Liver (tissue), 3 donors: ENCODE data around the gene VAV3.

Experiments used
- ATF3 ChIP-seq: IDR thresholded peaks from 2 replicates; pipeline ENCODE4 v1.6.1; 2016; ENCODE audit warnings: antibody characterized with exemption
- CTCF ChIP-seq: fragments of 150-350 bp; IDR thresholded peaks from 2 replicates; pipeline ENCODE4 v1.5.1; 2017; ENCODE audit warnings: improper control_type of control experiment, low read depth, low read length; ENCODE audit not compliant: missing input control
- FOXA1 ChIP-seq: IDR thresholded peaks from 2 replicates; pipeline ENCODE4 v1.6.1; 2016; ENCODE audit warnings: antibody characterized with exemption
- FOXA2 ChIP-seq: IDR thresholded peaks from 2 replicates; pipeline ENCODE4 v1.6.1; 2016; ENCODE audit warnings: antibody characterized with exemption
- HNF4A ChIP-seq, 2 donors: conservative IDR thresholded peaks; 2 replicates each; pipeline ENCODE4 v1.6.1; 2016; ENCODE audit warnings: antibody characterized with exemption in 2 of 2, mild to moderate bottlenecking in 2 of 2
- JUND ChIP-seq, 2 donors: IDR thresholded peaks; 2 replicates each; pipeline ENCODE4 v1.6.1; 2016; ENCODE audit warnings: antibody characterized with exemption in 2 of 2
- MAX ChIP-seq: IDR thresholded peaks from 2 replicates; pipeline ENCODE4 v1.6.1; 2016; ENCODE audit warnings: antibody characterized with exemption
- RAD21 ChIP-seq, 2 donors: IDR thresholded peaks; 2 replicates each; pipeline ENCODE4 v1.6.1; 2016; ENCODE audit warnings: antibody characterized with exemption in 2 of 2, mild to moderate bottlenecking in 2 of 2
- REST ChIP-seq: IDR thresholded peaks from 2 replicates; pipeline ENCODE4 v1.6.1; 2016; ENCODE audit warnings: antibody characterized with exemption, mild to moderate bottlenecking
- TAF1 ChIP-seq: conservative IDR thresholded peaks from 2 replicates; pipeline ENCODE4 v1.6.1; 2016; ENCODE audit warnings: antibody characterized with exemption, mild to moderate bottlenecking
- ZBTB33 ChIP-seq: IDR thresholded peaks from 2 replicates; pipeline ENCODE4 v1.6.1; 2016; ENCODE audit warnings: antibody characterized with exemption
- donor health status: healthy.
- donor health status: healthy.

GRCh38 chr1:108000620-108001111 is 35.7 kb upstream of the VAV3 start:
- no peak for TF ChIP-seq CTCF
- TF ChIP-seq FOXA2: no peak
- TF ChIP-seq MAX: no peak
- no peak for TF ChIP-seq JUND (IDR thresholded peaks at IDR 0.05)
- TF ChIP-seq ATF3: no peak
- TF ChIP-seq REST: no peak
- no peak for TF ChIP-seq FOXA1
- no peak for TF ChIP-seq RAD21 (IDR thresholded peaks at IDR 0.05)
- TF ChIP-seq TAF1: no peak
- TF ChIP-seq HNF4A (conservative IDR thresholded peaks at IDR 0.05): no peak
- no peak for TF ChIP-seq ZBTB33
